22Rv1 (cell line): ENCODE measurements around the gene KCNQ5.

Experiments
- CTCF ChIP-seq: fragments of 450-650 bp; IDR thresholded peaks from 2 replicates; pipeline ENCODE4 v1.5.1; 2017; ENCODE audit warnings: mild to moderate bottlenecking
- ZFX ChIP-seq: fragments of 450-650 bp; IDR thresholded peaks from 2 replicates; pipeline ENCODE4 v1.6.1; 2017; ENCODE audit warnings: antibody characterized with exemption, borderline replicate concordance

DNA sequence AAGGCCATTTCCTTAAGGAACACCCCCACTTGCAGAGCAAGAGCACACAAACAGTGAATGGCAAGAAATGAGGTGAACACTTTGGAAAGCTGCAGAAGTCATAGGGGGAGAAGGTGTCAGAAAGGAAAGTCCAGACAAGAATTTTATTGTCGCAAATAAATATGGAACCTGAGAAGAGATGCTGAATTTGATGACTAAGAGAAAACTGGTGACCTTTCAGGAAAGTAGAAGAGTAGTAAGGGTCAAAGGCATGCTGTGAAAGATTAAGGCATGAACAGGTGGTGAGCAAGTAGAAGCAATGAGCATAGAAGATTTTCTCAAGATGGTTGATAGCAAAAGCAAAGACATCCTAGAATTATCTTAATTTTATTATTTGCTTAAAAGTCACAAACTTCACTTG, 194.2 kb downstream of the KCNQ5 start:
- TF ChIP-seq CTCF (no peak), ZFX (no peak)
